Measurements from ENCODE around the gene SCYL1.

The SCYL1 gene

GRCh38 chr11:65528819-65529350, 4.0 kb downstream of the SCYL1 start:
- H3K4me3 ChIP-seq (ENCODE audit: low read length): no peak overlapping the region
- no peak for DNase-seq (ENCODE audit: low read depth, low spot score)

- H3K4me3 ChIP-seq (ENCODE audit: low read length): no peak overlapping the region
- DNase-seq (ENCODE audit: low read depth, low spot score): no peak
Measured at GRCh38 chr11:65529475-65530156, 4.7 kb downstream of the SCYL1 start.

- peak; percentile 55 for DNase-seq (ENCODE audit: low read depth, low spot score)
Measured at GRCh38 chr11:65530157-65530496, 5.2 kb downstream of the SCYL1 start.

GRCh38 chr11:65532388-65533064, 7.6 kb downstream of the SCYL1 start:
- no peak overlapping the region for H3K4me3 ChIP-seq (ENCODE audit: low read length)
- DNase-seq (ENCODE audit: low read depth, low spot score): no peak

More at GRCh38 chr11:65530157-65530496, 5.2 kb downstream of the SCYL1 start:
- no peak overlapping the region for H3K4me3 ChIP-seq (ENCODE audit: low read length)

GRCh38 chr11:65535102-65535501, 10.2 kb downstream of the SCYL1 start:
- H3K4me3 ChIP-seq (ENCODE audit: low read length): no peak overlapping the region
- DNase-seq (ENCODE audit: low read depth, low spot score): no peak

GRCh38 chr11:65536412-65537295, 11.8 kb downstream of the SCYL1 start:
- no peak overlapping the region for H3K4me3 ChIP-seq (ENCODE audit: low read length)

GRCh38 chr11:65537296-65537597, 12.4 kb downstream of the SCYL1 start:
- no peak for DNase-seq (ENCODE audit: low read depth, low spot score)
- H3K4me3 ChIP-seq (ENCODE audit: low read length): no peak overlapping the region

More at GRCh38 chr11:65536412-65537295, 11.8 kb downstream of the SCYL1 start:
- no peak for DNase-seq (ENCODE audit: low read depth, low spot score)

GRCh38 chr11:65537620-65538231, 12.8 kb downstream of the SCYL1 start:
- H3K4me3 ChIP-seq (ENCODE audit: low read length): no peak overlapping the region
- no peak for DNase-seq (ENCODE audit: low read depth, low spot score)

GRCh38 chr11:65538232-65538914, 13.5 kb downstream of the SCYL1 start:
- DNase-seq (ENCODE audit: low read depth, low spot score): no peak
- H3K4me3 ChIP-seq (ENCODE audit: low read length): no peak overlapping the region

GRCh38 chr11:65538915-65539743, 14.2 kb downstream of the SCYL1 start:
- DNase-seq (ENCODE audit: low read depth, low spot score): no peak
- H3K4me3 ChIP-seq (ENCODE audit: low read length): no peak overlapping the region

- no peak for DNase-seq (ENCODE audit: low read depth, low spot score)
- peak overlapping the region; percentile 74 for H3K4me3 ChIP-seq (ENCODE audit: low read length)
Measured at GRCh38 chr11:65539744-65540289, 14.9 kb downstream of the SCYL1 start.

- peak overlapping the region; percentile 74 for H3K4me3 ChIP-seq (ENCODE audit: low read length)
- peak; percentile 51 for DNase-seq (ENCODE audit: low read depth, low spot score)
Measured at GRCh38 chr11:65540290-65541092, 15.6 kb downstream of the SCYL1 start.

GRCh38 chr11:65541093-65541982, 16.5 kb downstream of the SCYL1 start:
- H3K4me3 ChIP-seq (ENCODE audit: low read length): peak overlapping the region; percentile 74
- no peak for DNase-seq (ENCODE audit: low read depth, low spot score)

GRCh38 chr11:65542738-65543390, 18.0 kb downstream of the SCYL1 start:
- no peak for DNase-seq (ENCODE audit: low read depth, low spot score)
- H3K4me3 ChIP-seq (ENCODE audit: low read length): no peak overlapping the region

GRCh38 chr11:65545853-65546216, 21.0 kb downstream of the SCYL1 start:
- H3K4me3 ChIP-seq (ENCODE audit: low read length): peak overlapping the region; percentile 40
- no peak for DNase-seq (ENCODE audit: low read depth, low spot score)

Measured in Jurkat, Clone E6-1 (cell line).